Naive thymus-derived CD4-positive, alpha-beta T cell (primary cell): ENCODE measurements around the gene EPS8L3. TPM values are rescaled to one million over a fixed set of nuclear protein-coding genes. Genes with fewer than 3 reads are reported as not detected.

Experiments used
- ATAC-seq: fragments of 150-1000 bp; cut with Tn5 transposase; 2 replicates; pipeline ENCODE4 v1.10.0; 2021; ENCODE audit warnings: mild to moderate bottlenecking, moderate library complexity
- CTCF ChIA-PET: fragments of 350-600 bp; sonication (Branson Sonifier 250); formaldehyde crosslinking; loops from one replicate; lab custom pipeline; 2021; ENCODE audit warnings: antibody characterized with exemption; lab: Charles Lee
- POLR2A ChIA-PET: fragments of 350-600 bp; sonication (Branson Sonifier 250); formaldehyde crosslinking; loops from one replicate; lab custom pipeline; 2021; ENCODE audit warnings: antibody characterized with exemption, inconsistent platforms; lab: Charles Lee
- DNase-seq, 9 donors: peaks; one replicate each; pipeline versions ENCODE4 v3.0.0 to v3.0.0-alpha.2; 2020 to 2022; ENCODE audit warnings: mixed read lengths in 1 of 9
- H3K27ac ChIP-seq: one replicate; pipeline ENCODE4 v1.7.0; 2013; ENCODE audit warnings: mild to moderate bottlenecking, low read depth, low read length, moderate library complexity
- H3K27me3 ChIP-seq, 2 donors: one replicate each; pipeline ENCODE4 v1.7.0; 2013; ENCODE audit warnings: low read length in 2 of 2, mild to moderate bottlenecking in 2 of 2, moderate library complexity in 2 of 2; ENCODE audit not compliant: control insufficient read depth in 2 of 2, insufficient read depth in 2 of 2
- H3K36me3 ChIP-seq, 3 experiments: 1 replicate in 2 of 3; 2 replicates in 1 of 3; pipeline ENCODE4 v1.7.0; 2013; ENCODE audit warnings: low read length in 3 of 3, mild to moderate bottlenecking in 3 of 3, moderate library complexity in 1 of 3; ENCODE audit not compliant: insufficient read depth in 3 of 3, control insufficient read depth in 2 of 3
- H3K4me1 ChIP-seq, 2 donors: one replicate each; pipeline ENCODE4 v1.7.0; 2013; ENCODE audit warnings: low read length in 2 of 2, mild to moderate bottlenecking in 2 of 2, moderate library complexity in 1 of 2; ENCODE audit not compliant: control insufficient read depth in 2 of 2, insufficient read depth in 2 of 2
- H3K4me3 ChIP-seq: 2 replicates; pipeline ENCODE4 v1.7.0; 2013; ENCODE audit warnings: mild to moderate bottlenecking, low read length
- H3K9me3 ChIP-seq, 3 experiments: 1 replicate in 2 of 3; 2 replicates in 1 of 3; pipeline ENCODE4 v1.7.0; 2013; ENCODE audit warnings: low read length in 3 of 3; ENCODE audit not compliant: control insufficient read depth in 2 of 3
- H3K27ac Mint-ChIP-seq, 9 donors: one replicate each; pipeline ENCODE4 v1.8.0; 2020 to 2022; ENCODE audit warnings: mixed read lengths in 9 of 9, mild to moderate bottlenecking in 8 of 9, moderate library complexity in 5 of 9, inconsistent platforms in 2 of 9
- H3K27me3 Mint-ChIP-seq, 5 donors: one replicate each; pipeline ENCODE4 v1.8.0; 2021 to 2022; ENCODE audit warnings: mixed read lengths in 5 of 5, mild to moderate bottlenecking in 1 of 5
- H3K36me3 Mint-ChIP-seq, 5 donors: one replicate each; pipeline ENCODE4 v1.8.0; 2020 to 2022; ENCODE audit warnings: mixed read lengths in 5 of 5, mild to moderate bottlenecking in 3 of 5, inconsistent platforms in 1 of 5
- H3K4me1 Mint-ChIP-seq, 7 donors: one replicate each; pipeline ENCODE4 v1.8.0; 2020 to 2022; ENCODE audit warnings: mixed read lengths in 7 of 7, mild to moderate bottlenecking in 3 of 7, inconsistent platforms in 1 of 7
- H3K4me3 Mint-ChIP-seq, 10 donors: one replicate each; pipeline ENCODE4 v1.8.0; 2020 to 2022; ENCODE audit warnings: mild to moderate bottlenecking in 10 of 10, mixed read lengths in 10 of 10, moderate library complexity in 6 of 10, inconsistent platforms in 2 of 10
- H3K9me3 Mint-ChIP-seq, 11 donors: one replicate each; pipeline ENCODE4 v1.8.0; 2020 to 2022; ENCODE audit warnings: mixed read lengths in 11 of 11, mild to moderate bottlenecking in 4 of 11, inconsistent platforms in 1 of 11, moderate library complexity in 1 of 11
- intact Hi-C, 2 donors: fragments of 100-400 bp; cut with micrococcal nuclease; formaldehyde crosslinking; loops; one replicate each; pipeline ENCODE4 v1.15.1; 2023
- polyA plus RNA-seq, 2 donors: library from polyadenylated mRNA; unstranded; fragments of 300-500 nt; fragmentation: Illumina TruSeq; gene quantifications; one replicate each; pipeline ENCODE4 v1.2.3, GENCODE V29; 2021
- total RNA-seq, 6 experiments: library from RNA in 5 of 6; stranded (reverse) in 5 of 6; gene quantifications; 1 replicate in 5 of 6; 2 replicates in 1 of 6; pipeline ENCODE4 v1.2.3 and lab custom pipeline; 2021 to 2026

Gene EPS8L3
- total and polyA plus RNA-seq, 7 experiments from 2014 or later = not detected

GRCh38 chr1:109740615-109741373, 22.9 kb downstream of the EPS8L3 start, which contains the start of gene GSTM3:
Gene GSTM3 (minus strand): TSS chr1:109741038. CDS start chr1:109740287, 751 bp downstream.
- intact Hi-C loops = loop anchor here (1.0 to 10.0 kb wide), 5 partner anchors 54 to 244 kb away; partner anchors contain the start of genes AHCYL1 (in 2 of the 2), GSTM2 (in 2 of the 2), GNAI3 (in 1 of the 2) and GSTM1 (in 1 of the 2)
- ATAC-seq = peak; percentile 8
- H3K9me3 Mint-ChIP-seq = peaks cover 0 to 2% (median 0%) of the 10 kb centered on the region in 11 donors
- peak in 1 of 9 donors; percentile 11 for DNase-seq
- Histone ChIP-seq H3K4me3 (peak within 1 kb of the TSS; percentile 70), H3K27me3 (no peaks in the 10 kb centered on the region), H3K36me3 (peaks cover 0 to 19% (median 0%) of the 10 kb centered on the region in 3 experiments), H3K4me1 (peaks cover 0 to 11% of the 10 kb centered on the region in 2 donors), H3K27ac (peak within 1 kb of the TSS; percentile 81), H3K9me3 (no peaks in the 10 kb centered on the region)
- H3K27me3 Mint-ChIP-seq = peaks cover 0 to 54% (median 0%) of the 10 kb centered on the region in 5 donors
- peaks cover 3 to 21% (median 13%) of the 10 kb centered on the region in 7 donors for H3K4me1 Mint-ChIP-seq
- peak within 1 kb of the TSS; percentile 17 to 95 (median 72) for H3K27ac Mint-ChIP-seq
- peaks cover 0 to 9% (median 3%) of the 10 kb centered on the region in 5 donors for H3K36me3 Mint-ChIP-seq
- POLR2A ChIA-PET = interaction anchor here (1.0 to 1.5 kb wide), 2 partner anchors 9 to 192 kb away, joined by 3 read pairs; partner anchors contain the start of gene GNAI3
- H3K4me3 Mint-ChIP-seq = peak within 1 kb of the TSS; percentile 71 to 93 (median 87)
- CTCF ChIA-PET = interaction anchor here (1.9 kb wide), 1 partner anchor 244 kb away, joined by 6 read pairs; the partner anchor contains the start of gene AHCYL1

DNA sequence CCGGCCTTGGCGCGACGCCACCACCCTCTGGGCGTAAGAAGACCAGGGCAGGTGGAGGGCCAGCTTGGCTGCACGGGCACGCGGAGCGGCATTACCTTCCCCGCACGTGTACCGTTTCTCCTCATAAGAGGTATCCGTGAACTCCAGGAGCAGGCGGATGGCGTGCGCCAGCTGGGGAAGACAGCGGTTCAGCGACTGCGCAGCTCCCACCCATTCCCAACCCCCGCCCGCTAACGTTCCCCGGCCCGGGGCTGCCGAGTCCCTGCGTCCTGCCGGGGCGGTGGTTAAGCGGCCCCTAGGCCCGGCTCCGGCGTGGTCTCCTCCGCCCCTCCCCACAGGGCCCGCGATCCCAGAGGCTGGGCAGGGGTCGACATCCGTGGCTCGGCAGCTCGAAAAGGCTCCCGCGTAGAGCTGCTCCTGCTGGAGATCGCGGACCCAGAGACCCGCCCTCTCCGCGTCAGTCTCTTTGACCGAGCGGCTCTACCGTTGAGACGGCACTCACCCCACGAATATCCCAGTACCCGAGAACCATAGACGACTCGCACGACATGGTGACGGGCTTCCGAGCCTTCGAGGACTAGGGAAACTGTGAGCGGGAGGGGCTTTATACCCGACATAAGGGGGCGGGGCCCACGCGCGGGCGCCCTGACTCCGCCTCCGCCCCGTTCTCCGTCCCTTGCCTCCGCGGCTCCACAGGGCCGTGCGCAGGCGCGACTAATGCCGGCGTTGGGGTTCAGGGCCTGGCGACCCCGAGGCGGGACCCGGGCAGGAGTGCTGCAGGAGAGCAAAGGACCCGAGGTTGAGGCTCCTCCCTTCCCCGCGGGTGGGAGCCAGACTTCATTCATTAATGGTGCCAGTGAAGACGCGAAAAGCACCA, 23.7 kb downstream of the EPS8L3 start:
- Mint-ChIP-seq H3K4me3 (peak overlapping the region; percentile 71 to 93 (median 87)), H3K27me3 (peaks cover 0 to 51% (median 0%) of the 10 kb centered on the region in 5 donors), H3K9me3 (peaks cover 0 to 2% (median 0%) of the 10 kb centered on the region in 11 donors), H3K4me1 (peaks cover 3 to 21% (median 13%) of the 10 kb centered on the region in 7 donors), H3K27ac (peak overlapping the region; percentile 17 to 95 (median 72)), H3K36me3 (peaks cover 0 to 9% (median 3%) of the 10 kb centered on the region in 5 donors)
- Histone ChIP-seq H3K4me3 (peak overlapping the region; percentile 70), H3K4me1 (peaks cover 0 to 11% of the 10 kb centered on the region in 2 donors), H3K36me3 (peaks cover 0 to 19% (median 0%) of the 10 kb centered on the region in 3 experiments), H3K27me3 (no peaks in the 10 kb centered on the region), H3K27ac (peak overlapping the region; percentile 81), H3K9me3 (no peaks in the 10 kb centered on the region)
- peak; percentile 73 to 87 (median 85) for DNase-seq
- ChIA-PET CTCF (interaction anchor here (0.6 kb wide), 1 partner anchor 250 kb away, joined by 3 read pairs; no protein-coding TSS in a partner anchor), POLR2A (interaction anchor here (1.0 to 1.5 kb wide), 2 partner anchors 10 to 191 kb away, joined by 3 read pairs; partner anchors contain the start of gene GNAI3)
- intact Hi-C loops = loop anchor here (1.0 to 10.0 kb wide), 5 partner anchors 53 to 244 kb away; partner anchors contain the start of genes AHCYL1 (in 2 of the 2), GSTM2 (in 2 of the 2), GNAI3 (in 1 of the 2) and GSTM1 (in 1 of the 2)
- ATAC-seq = peak; percentile 99

DNA sequence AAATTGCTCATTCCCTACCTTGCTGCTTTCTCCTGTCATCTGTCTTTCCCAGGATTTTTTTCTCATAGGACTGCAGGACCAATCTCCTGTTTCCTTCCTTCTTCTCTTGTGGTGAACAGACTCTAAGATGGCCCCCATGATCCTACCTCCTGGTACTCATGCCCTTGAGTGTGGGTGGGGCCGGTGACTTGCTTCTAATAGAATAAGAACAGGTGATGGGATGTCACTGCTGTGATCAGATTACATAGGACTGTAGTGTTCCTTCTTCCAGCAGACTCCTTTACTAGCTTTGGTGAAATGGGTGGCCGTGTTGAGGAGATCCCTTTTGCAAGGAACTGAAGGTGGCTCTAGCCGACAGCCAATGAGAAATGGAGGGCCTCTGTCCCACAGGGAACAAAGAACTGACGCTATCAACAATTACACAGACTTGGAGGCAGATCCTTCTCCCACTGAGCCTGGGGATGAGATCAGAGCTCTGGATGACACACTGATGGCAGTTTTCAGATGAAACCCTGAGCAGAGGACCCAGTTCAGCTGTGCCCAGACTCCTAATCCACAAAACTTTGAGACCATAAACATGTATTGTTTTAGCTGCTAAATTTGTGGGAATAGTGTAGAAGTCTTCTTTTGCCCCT, 30.4 kb downstream of the EPS8L3 start:
- H3K27ac Mint-ChIP-seq = no peak overlapping the region
- ATAC-seq (no peak), DNase-seq (no peak)
- ChIA-PET CTCF (no interaction called here), POLR2A (no interaction called here)
- no peaks in the 10 kb centered on the region for H3K9me3 ChIP-seq
- peaks cover 0 to 45% (median 0%) of the 10 kb centered on the region in 5 donors for H3K27me3 Mint-ChIP-seq
- H3K4me1 ChIP-seq = no peaks in the 10 kb centered on the region
- intact Hi-C loops = no loop called here
- peaks cover 0 to 3% (median 0%) of the 10 kb centered on the region in 7 donors for H3K4me1 Mint-ChIP-seq
- H3K36me3 Mint-ChIP-seq = peaks cover 0 to 15% (median 3%) of the 10 kb centered on the region in 5 donors
- no peak overlapping the region for H3K27ac ChIP-seq
- no peaks in the 10 kb centered on the region for H3K9me3 Mint-ChIP-seq
- peaks cover 0 to 3% of the 10 kb centered on the region in 2 donors for H3K27me3 ChIP-seq
- peaks cover 0 to 16% (median 0%) of the 10 kb centered on the region in 3 experiments for H3K36me3 ChIP-seq
- no peak overlapping the region for H3K4me3 Mint-ChIP-seq
- H3K4me3 ChIP-seq = no peak overlapping the region

DNA sequence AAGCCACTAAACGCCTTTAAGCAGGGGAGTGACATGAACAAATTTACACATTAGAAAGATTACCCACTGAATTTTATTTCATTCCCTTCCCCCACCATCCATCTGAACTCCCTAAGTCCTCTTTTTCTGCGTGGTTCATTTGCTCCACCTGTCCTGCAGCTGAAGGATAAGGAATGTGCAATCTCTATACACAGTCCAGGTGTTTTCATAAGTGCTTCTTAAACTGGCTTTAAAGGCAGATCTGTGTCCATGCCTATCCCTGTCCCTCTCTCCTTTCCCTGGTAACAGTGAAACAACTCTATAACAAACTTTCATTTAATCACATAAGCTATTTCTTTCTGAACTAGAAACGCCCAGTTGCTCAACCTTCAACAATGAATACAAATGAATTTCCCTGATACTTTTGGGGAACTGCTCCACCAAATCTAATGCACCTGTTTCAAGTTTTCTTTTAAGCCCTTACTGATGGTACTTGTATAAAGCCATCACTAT, 31.3 kb downstream of the EPS8L3 start:
- H3K4me1 Mint-ChIP-seq = no peaks in the 10 kb centered on the region
- no peak for DNase-seq

GRCh38 chr1:109730666-109731065, 33.1 kb downstream of the EPS8L3 start:
- ATAC-seq (no peak), DNase-seq (no peak)
- intact Hi-C loops = no loop called here
- Histone ChIP-seq H3K4me3 (no peak overlapping the region), H3K27ac (no peak overlapping the region), H3K4me1 (no peaks in the 10 kb centered on the region), H3K9me3 (no peaks in the 10 kb centered on the region), H3K27me3 (peaks cover 0 to 3% of the 10 kb centered on the region in 2 donors), H3K36me3 (no peaks in the 10 kb centered on the region)
- Mint-ChIP-seq H3K36me3 (peaks cover 0 to 12% (median 0%) of the 10 kb centered on the region in 5 donors), H3K27me3 (peaks cover 0 to 40% (median 0%) of the 10 kb centered on the region in 5 donors), H3K4me1 (no peaks in the 10 kb centered on the region), H3K27ac (no peak overlapping the region), H3K4me3 (no peak overlapping the region), H3K9me3 (no peaks in the 10 kb centered on the region)
- CTCF ChIA-PET = no interaction called here
- POLR2A ChIA-PET = no interaction called here

More for the DNA sequence above, 31.3 kb downstream of the EPS8L3 start:
- ATAC-seq = no peak
- Mint-ChIP-seq H3K27ac (no peak overlapping the region), H3K27me3 (peaks cover 0 to 36% (median 0%) of the 10 kb centered on the region in 5 donors), H3K4me3 (no peak overlapping the region), H3K9me3 (no peaks in the 10 kb centered on the region), H3K36me3 (peaks cover 0 to 12% (median 3%) of the 10 kb centered on the region in 5 donors)
- Histone ChIP-seq H3K4me1 (no peaks in the 10 kb centered on the region), H3K27ac (no peak overlapping the region), H3K9me3 (no peaks in the 10 kb centered on the region), H3K4me3 (no peak overlapping the region), H3K27me3 (peaks cover 0 to 3% of the 10 kb centered on the region in 2 donors), H3K36me3 (peaks cover 0 to 9% (median 0%) of the 10 kb centered on the region in 3 experiments)
- ChIA-PET POLR2A (no interaction called here), CTCF (no interaction called here)
- intact Hi-C loops = no loop called here
